CD14-positive monocyte (primary cell): ENCODE results near the gene RBFOX1. TPM values are rescaled to one million over a fixed set of nuclear protein-coding genes. Genes with fewer than 3 reads are reported as not detected.

Source experiments
- DNase-seq, 3 donors: peaks; one replicate each; pipeline ENCODE4 v3.0.0-alpha.2; 2011 to 2022
- H2AFZ ChIP-seq: 2 replicates; pipeline ENCODE4 v1.6.0; 2012; ENCODE audit warnings: mild to moderate bottlenecking, low read depth, low read length, inconsistent platforms; ENCODE audit not compliant: insufficient read depth, poor library complexity, severe bottlenecking
- H3K27ac ChIP-seq, 2 donors: 1 replicate in 1 of 2; 2 replicates in 1 of 2; pipeline ENCODE4 v1.5.1; 2012 to 2013; ENCODE audit warnings: low read length in 2 of 2, control low read depth in 1 of 2, inconsistent platforms in 1 of 2, low read depth in 1 of 2, mild to moderate bottlenecking in 1 of 2
- H3K27me3 ChIP-seq, 2 donors: one replicate each; pipeline versions ENCODE4 v1.6.0 to v1.6.1; 2011 to 2013; ENCODE audit warnings: low read length in 2 of 2; ENCODE audit not compliant: control insufficient read depth in 2 of 2, insufficient read depth in 2 of 2
- H3K36me3 ChIP-seq, 2 donors: replicated peaks in 1 of 2; 1 replicate in 1 of 2; 2 replicates in 1 of 2; pipeline versions ENCODE4 v1.5.1 to v1.6.1; 2012 to 2013; ENCODE audit warnings: low read length in 2 of 2, control low read depth in 1 of 2, inconsistent platforms in 1 of 2, mild to moderate bottlenecking in 1 of 2; ENCODE audit not compliant: insufficient read depth in 2 of 2, control insufficient read depth in 1 of 2
- H3K4me1 ChIP-seq, 2 donors: 1 replicate in 1 of 2; 2 replicates in 1 of 2; pipeline versions ENCODE4 v1.5.1 to v1.6.1; 2012 to 2013; ENCODE audit warnings: low read length in 2 of 2, control low read depth in 1 of 2, inconsistent platforms in 1 of 2, mild to moderate bottlenecking in 1 of 2, moderate library complexity in 1 of 2; ENCODE audit not compliant: insufficient read depth in 2 of 2, control insufficient read depth in 1 of 2
- H3K4me2 ChIP-seq: replicated peaks from 2 replicates; pipeline ENCODE3; 2012; ENCODE audit warnings: low read length, moderate library complexity, mild to moderate bottlenecking; ENCODE audit not compliant: poor library complexity, severe bottlenecking; ENCODE audit errors: extremely low read depth
- H3K4me3 ChIP-seq, 3 experiments: fragments of 200-600 bp in 1 of 3; sonication (generic) in 1 of 3; replicated peaks in 1 of 3; 1 replicate in 2 of 3; 2 replicates in 1 of 3; pipeline ENCODE4 v1.5.1; 2011 to 2013; ENCODE audit warnings: low read length in 3 of 3, mild to moderate bottlenecking in 3 of 3, control low read depth in 2 of 3, low read depth in 2 of 3, inconsistent platforms in 1 of 3, moderate library complexity in 1 of 3
- H3K79me2 ChIP-seq: 2 replicates; pipeline ENCODE4 v1.6.0; 2012; ENCODE audit warnings: mild to moderate bottlenecking, control low read depth, inconsistent platforms, low read length, moderate library complexity; ENCODE audit not compliant: insufficient read depth
- H3K9ac ChIP-seq: 2 replicates; pipeline ENCODE4 v1.6.0; 2017; ENCODE audit warnings: low read length, mild to moderate bottlenecking; ENCODE audit not compliant: insufficient read depth, poor library complexity, severe bottlenecking
- H3K9me3 ChIP-seq, 2 donors: replicated peaks in 1 of 2; 1 replicate in 1 of 2; 2 replicates in 1 of 2; pipeline versions ENCODE4 v1.5.1 to v1.6.1; 2012 to 2013; ENCODE audit warnings: low read length in 2 of 2, control low read depth in 1 of 2; ENCODE audit not compliant: control insufficient read depth in 1 of 2, insufficient read depth in 1 of 2
- H4K20me1 ChIP-seq: 2 replicates; pipeline ENCODE4 v1.6.0; 2012; ENCODE audit warnings: mild to moderate bottlenecking, low read length, control low read depth, moderate library complexity; ENCODE audit not compliant: insufficient read depth
- H3K27ac Mint-ChIP-seq, 7 donors: one replicate each; pipeline ENCODE4 v1.8.0; 2020; ENCODE audit warnings: mild to moderate bottlenecking in 7 of 7, mixed read lengths in 7 of 7, moderate library complexity in 6 of 7, inconsistent platforms in 2 of 7
- H3K27me3 Mint-ChIP-seq, 3 donors: one replicate each; pipeline ENCODE4 v1.8.0; 2021 to 2022; ENCODE audit warnings: low read depth in 3 of 3, mild to moderate bottlenecking in 3 of 3, mixed read lengths in 3 of 3, moderate library complexity in 3 of 3, inconsistent platforms in 1 of 3
- H3K36me3 Mint-ChIP-seq, 2 donors: one replicate each; pipeline ENCODE4 v1.8.0; 2020; ENCODE audit warnings: mixed read lengths in 2 of 2, inconsistent platforms in 1 of 2, mild to moderate bottlenecking in 1 of 2
- H3K4me1 Mint-ChIP-seq: one replicate; pipeline ENCODE4 v1.8.0; 2020; ENCODE audit warnings: mild to moderate bottlenecking, mixed read lengths
- H3K4me3 Mint-ChIP-seq, 2 donors: one replicate each; pipeline ENCODE4 v1.8.0; 2020; ENCODE audit warnings: mild to moderate bottlenecking in 2 of 2, mixed read lengths in 2 of 2, moderate library complexity in 1 of 2
- H3K9me3 Mint-ChIP-seq, 7 donors: one replicate each; pipeline ENCODE4 v1.8.0; 2020 to 2022; ENCODE audit warnings: mixed read lengths in 7 of 7, mild to moderate bottlenecking in 6 of 7, moderate library complexity in 6 of 7, inconsistent platforms in 2 of 7
- WGBS: methylation state at CpG from one replicate; pipeline ENCODE4 v1.1.5; 2013; ENCODE audit warnings: missing lambda C conversion rate; ENCODE audit not compliant: insufficient coverage; 5-methylcytosine and 5-hydroxymethylcytosine counted together
- intact Hi-C, 2 donors: fragments of 100-400 bp; cut with micrococcal nuclease; formaldehyde crosslinking; loops; one replicate each; pipeline versions ENCODE4 v1.15.0 to v1.15.1; 2023
- polyA plus RNA-seq, 3 donors: library from polyadenylated mRNA; depleted of rRNA in 1 of 3; unstranded in 2 of 3; stranded (reverse) in 1 of 3; fragments of 300-500 nt in 2 of 3; fragments of >200 nt in 1 of 3; fragmentation: Illumina TruSeq in 2 of 3; gene quantifications; 1 replicate in 2 of 3; 2 replicates in 1 of 3; pipeline ENCODE4 v1.2.3, GENCODE V29; 2012 to 2021
- TF ChIP-seq, protein P1 (sequence below): fragments of 200-600 bp; IDR thresholded peaks from one replicate; pipeline ENCODE4 v1.8.0; 2022; ENCODE audit warnings: antibody characterized with exemption, mild to moderate bottlenecking

Gene RBFOX1
- polyA plus RNA-seq, 3 donors, result not detected

DNA sequence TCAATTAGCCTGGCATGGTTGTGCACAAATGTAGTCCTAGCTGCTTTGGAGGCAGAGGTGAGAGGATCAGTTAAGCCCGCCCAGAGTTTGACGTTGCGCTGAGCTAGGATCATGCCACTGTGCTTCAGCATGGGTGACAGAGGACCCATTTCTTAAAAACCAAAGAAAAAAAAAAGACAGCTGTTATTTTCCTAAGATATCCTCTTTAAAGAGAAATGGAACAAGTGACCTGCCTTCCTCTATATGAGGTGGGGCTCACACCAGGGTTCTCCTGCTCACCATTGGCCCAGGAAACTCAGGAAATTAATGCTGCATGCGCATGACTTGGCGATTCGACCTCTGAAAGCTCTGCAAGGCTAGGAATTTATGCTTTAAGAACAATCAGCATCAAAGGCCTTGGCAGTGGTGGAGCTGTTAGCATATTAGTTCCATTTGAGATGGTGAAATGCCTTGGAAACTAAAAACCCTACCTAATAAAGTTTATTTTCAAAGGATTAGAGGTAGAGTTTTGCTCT, 108.3 kb downstream of the RBFOX1 start:
- H3K27ac ChIP-seq, result no peak overlapping the region
- H3K79me2 ChIP-seq, result no peaks in the 10 kb centered on the region
- H4K20me1 ChIP-seq, result no peaks in the 10 kb centered on the region
- H2AFZ ChIP-seq, result no peak overlapping the region
- no peaks in the 10 kb centered on the region for H3K27me3 ChIP-seq
- H3K9me3 ChIP-seq, result no peaks in the 10 kb centered on the region
- H3K4me3 ChIP-seq, result no peak overlapping the region
- H3K4me2 ChIP-seq, result no peak overlapping the region
- Mint-ChIP-seq H3K4me3 (no peak overlapping the region), H3K27me3 (peaks cover 1 to 5% (median 1%) of the 10 kb centered on the region in 3 donors), H3K36me3 (no peaks in the 10 kb centered on the region), H3K9me3 (peaks cover 0 to 2% (median 0%) of the 10 kb centered on the region in 7 donors), H3K4me1 (no peaks in the 10 kb centered on the region), H3K27ac (no peak overlapping the region)
- no peak overlapping the region for H3K9ac ChIP-seq
- DNase-seq, result no peak
- 77% methylated on average over 3 of the region's 6 CpGs for WGBS
- H3K4me1 ChIP-seq, result no peaks in the 10 kb centered on the region
- H3K36me3 ChIP-seq, result no peaks in the 10 kb centered on the region
- TF ChIP-seq, protein P1, sequence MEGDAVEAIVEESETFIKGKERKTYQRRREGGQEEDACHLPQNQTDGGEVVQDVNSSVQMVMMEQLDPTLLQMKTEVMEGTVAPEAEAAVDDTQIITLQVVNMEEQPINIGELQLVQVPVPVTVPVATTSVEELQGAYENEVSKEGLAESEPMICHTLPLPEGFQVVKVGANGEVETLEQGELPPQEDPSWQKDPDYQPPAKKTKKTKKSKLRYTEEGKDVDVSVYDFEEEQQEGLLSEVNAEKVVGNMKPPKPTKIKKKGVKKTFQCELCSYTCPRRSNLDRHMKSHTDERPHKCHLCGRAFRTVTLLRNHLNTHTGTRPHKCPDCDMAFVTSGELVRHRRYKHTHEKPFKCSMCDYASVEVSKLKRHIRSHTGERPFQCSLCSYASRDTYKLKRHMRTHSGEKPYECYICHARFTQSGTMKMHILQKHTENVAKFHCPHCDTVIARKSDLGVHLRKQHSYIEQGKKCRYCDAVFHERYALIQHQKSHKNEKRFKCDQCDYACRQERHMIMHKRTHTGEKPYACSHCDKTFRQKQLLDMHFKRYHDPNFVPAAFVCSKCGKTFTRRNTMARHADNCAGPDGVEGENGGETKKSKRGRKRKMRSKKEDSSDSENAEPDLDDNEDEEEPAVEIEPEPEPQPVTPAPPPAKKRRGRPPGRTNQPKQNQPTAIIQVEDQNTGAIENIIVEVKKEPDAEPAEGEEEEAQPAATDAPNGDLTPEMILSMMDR, result no peak
- intact Hi-C loops, result no loop called here

DNA sequence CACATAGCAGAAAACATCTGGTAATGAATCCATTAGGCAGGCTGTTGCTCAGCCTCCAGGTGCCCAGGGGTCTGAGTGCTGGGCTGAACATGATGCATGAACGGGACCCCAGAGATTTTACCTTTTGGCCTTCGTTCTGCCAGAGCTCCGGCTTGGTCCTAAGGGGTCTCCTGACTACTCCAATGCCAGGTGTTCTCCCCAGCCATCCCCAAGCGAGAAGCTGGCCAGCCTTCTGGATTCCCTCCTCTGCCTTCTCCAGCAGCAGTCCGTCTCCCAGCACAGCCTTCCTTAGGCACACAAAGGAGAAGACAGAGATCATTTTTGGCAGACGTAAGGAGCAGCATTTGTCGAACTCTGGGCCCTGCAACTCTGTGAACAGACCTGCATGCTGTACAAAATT, 109.4 kb downstream of the RBFOX1 start:
- Mint-ChIP-seq H3K4me3 (no peak overlapping the region), H3K27ac (no peak overlapping the region), H3K27me3 (peaks cover 1 to 5% (median 1%) of the 10 kb centered on the region in 3 donors), H3K9me3 (peaks cover 0 to 4% (median 2%) of the 10 kb centered on the region in 7 donors), H3K4me1 (no peaks in the 10 kb centered on the region), H3K36me3 (no peaks in the 10 kb centered on the region)
- Histone ChIP-seq H3K27me3 (no peaks in the 10 kb centered on the region), H4K20me1 (no peaks in the 10 kb centered on the region), H3K4me1 (no peaks in the 10 kb centered on the region), H3K4me3 (no peak overlapping the region), H3K27ac (no peak overlapping the region), H3K4me2 (no peak overlapping the region), H3K9ac (no peak overlapping the region), H2AFZ (no peak overlapping the region), H3K9me3 (no peaks in the 10 kb centered on the region), H3K36me3 (no peaks in the 10 kb centered on the region), H3K79me2 (no peaks in the 10 kb centered on the region)
- TF ChIP-seq, protein P1, result no peak
- 83% methylated on average over 7 of the region's 7 CpGs for WGBS
- intact Hi-C loops, result no loop called here
- DNase-seq, result no peak
